Osteoblast (primary cell): ENCODE measurements around the gene CDC42SE2. TPM values are rescaled to one million over a fixed set of nuclear protein-coding genes. Genes with fewer than 3 reads are reported as not detected.

Experiments
- DNase-seq: peaks from one replicate; pipeline ENCODE4 v3.0.0; 2011; ENCODE audit warnings: low spot score, mixed read lengths; ENCODE audit not compliant: insufficient read length; ENCODE audit errors: missing footprints
- H2AFZ ChIP-seq: 2 replicates; pipeline ENCODE4 v1.6.0; 2011; ENCODE audit warnings: mild to moderate bottlenecking, low read length
- H3K27ac ChIP-seq: 2 replicates; pipeline ENCODE4 v1.5.1; 2011; ENCODE audit warnings: mild to moderate bottlenecking, low read depth, low read length, moderate library complexity
- H3K27me3 ChIP-seq: 2 replicates; pipeline ENCODE4 v1.6.0; 2012; ENCODE audit warnings: mild to moderate bottlenecking, control low read depth, inconsistent platforms, low read length, moderate library complexity; ENCODE audit not compliant: insufficient read depth
- H3K36me3 ChIP-seq: 2 replicates; pipeline ENCODE4 v1.5.1; 2011; ENCODE audit warnings: mild to moderate bottlenecking, low read length, control low read depth, moderate library complexity; ENCODE audit not compliant: insufficient read depth
- H3K4me1 ChIP-seq: 2 replicates; pipeline ENCODE4 v1.5.1; 2011; ENCODE audit warnings: mild to moderate bottlenecking, low read length, control low read depth, moderate library complexity; ENCODE audit not compliant: insufficient read depth
- H3K4me2 ChIP-seq: 2 replicates; pipeline ENCODE4 v1.6.0; 2011; ENCODE audit warnings: mild to moderate bottlenecking, low read length; ENCODE audit not compliant: insufficient read depth
- H3K4me3 ChIP-seq: fragments of 200-600 bp; sonication (generic); 3 replicates; pipeline ENCODE4 v1.5.1; 2012; ENCODE audit warnings: mild to moderate bottlenecking, low read length, inconsistent platforms; ENCODE audit not compliant: insufficient read depth
- H3K79me2 ChIP-seq: 2 replicates; pipeline ENCODE4 v1.6.0; 2012; ENCODE audit warnings: mild to moderate bottlenecking, low read length, control low read depth, inconsistent platforms; ENCODE audit not compliant: insufficient read depth
- H3K9me3 ChIP-seq: 2 replicates; pipeline ENCODE4 v1.5.1; 2011; ENCODE audit warnings: low read depth, low read length, control low read depth
- H4K20me1 ChIP-seq: 2 replicates; pipeline ENCODE4 v1.6.0; 2012; ENCODE audit warnings: mild to moderate bottlenecking, low read length, control low read depth; ENCODE audit not compliant: insufficient read depth
- CTCF ChIP-seq: IDR thresholded peaks from 2 replicates; pipeline ENCODE4 v1.5.1; 2011; ENCODE audit warnings: mild to moderate bottlenecking, low read depth, low read length, moderate library complexity; ENCODE audit errors: extremely low read depth
- total RNA-seq: library from RNA; depleted of rRNA; stranded (reverse); fragments of >200 nt; gene quantifications from 2 replicates; pipeline ENCODE4 v1.2.3, GENCODE V29; 2012

CDC42SE2 gene
- total RNA-seq, 1 donor: 22.8 TPM

GRCh38 chr5:131285703-131286399 is 22.0 kb downstream of the CDC42SE2 start:
- Histone ChIP-seq H3K4me1 (peaks cover 13% of the 10 kb centered on the region), H3K27ac (no peak overlapping the region), H3K4me3 (no peak overlapping the region), H3K4me2 (no peak overlapping the region), H4K20me1 (no peaks in the 10 kb centered on the region), H2AFZ (no peak overlapping the region), H3K36me3 (no peaks in the 10 kb centered on the region), H3K27me3 (no peaks in the 10 kb centered on the region), H3K79me2 (peaks cover 65% of the 10 kb centered on the region), H3K9me3 (no peaks in the 10 kb centered on the region)
- no peak for DNase-seq
- no peak for TF ChIP-seq CTCF

- H3K4me3 ChIP-seq: no peak overlapping the region
- H3K79me2 ChIP-seq: peaks cover 61% of the 10 kb centered on the region
- H3K36me3 ChIP-seq: no peaks in the 10 kb centered on the region
- H3K4me1 ChIP-seq: peaks cover 9% of the 10 kb centered on the region
- TF ChIP-seq CTCF: no peak
- no peak overlapping the region for H3K27ac ChIP-seq
- no peaks in the 10 kb centered on the region for H3K9me3 ChIP-seq
- H3K4me2 ChIP-seq: no peak overlapping the region
- no peak overlapping the region for H2AFZ ChIP-seq
- no peaks in the 10 kb centered on the region for H4K20me1 ChIP-seq
- H3K27me3 ChIP-seq: no peaks in the 10 kb centered on the region
- no peak for DNase-seq
Measured at GRCh38 chr5:131286400-131286715, 22.5 kb downstream of the CDC42SE2 start.

- no peak for DNase-seq
- H3K36me3 ChIP-seq: no peaks in the 10 kb centered on the region
- H2AFZ ChIP-seq: no peak overlapping the region
- no peak overlapping the region for H3K4me2 ChIP-seq
- H3K9me3 ChIP-seq: no peaks in the 10 kb centered on the region
- H3K4me1 ChIP-seq: no peaks in the 10 kb centered on the region
- no peak overlapping the region for H3K4me3 ChIP-seq
- H4K20me1 ChIP-seq: no peaks in the 10 kb centered on the region
- no peak for TF ChIP-seq CTCF
- no peak overlapping the region for H3K27ac ChIP-seq
- H3K79me2 ChIP-seq: peaks cover 55% of the 10 kb centered on the region
- H3K27me3 ChIP-seq: no peaks in the 10 kb centered on the region
Measured at GRCh38 chr5:131288328-131288727, 24.5 kb downstream of the CDC42SE2 start.

- Histone ChIP-seq H4K20me1 (no peaks in the 10 kb centered on the region), H3K27me3 (no peaks in the 10 kb centered on the region), H3K79me2 (peaks cover 54% of the 10 kb centered on the region), H2AFZ (no peak overlapping the region), H3K4me3 (no peak overlapping the region), H3K36me3 (no peaks in the 10 kb centered on the region), H3K27ac (no peak overlapping the region), H3K9me3 (no peaks in the 10 kb centered on the region), H3K4me2 (no peak overlapping the region), H3K4me1 (no peaks in the 10 kb centered on the region)
- no peak for DNase-seq
- TF ChIP-seq CTCF: no peak
Measured at GRCh38 chr5:131289738-131290137, 25.9 kb downstream of the CDC42SE2 start.
